ENCODE measurements around the gene SORCS2.

SORCS2 gene

GRCh38 chr4:7518871-7519637, 326.7 kb downstream of the SORCS2 start:
- Histone ChIP-seq H3K27me3 (ENCODE audit: control insufficient read depth in 1 of 2, insufficient read depth in 2 of 2, low read length in 2 of 2) (peaks cover 0 to 7% of the 10 kb centered on the region in 2 donors), H3K36me3 (ENCODE audit: control insufficient read depth in 2 of 2, insufficient read depth in 2 of 2, low read length in 2 of 2) (no peaks in the 10 kb centered on the region), H3K4me1 (ENCODE audit: control insufficient read depth, insufficient read depth, low read length) (peaks cover 3% of the 10 kb centered on the region), H3K27ac (ENCODE audit: low read length) (no peak overlapping the region), H3K9me3 (ENCODE audit: control insufficient read depth in 2 of 2, low read length in 2 of 2) (no peaks in the 10 kb centered on the region), H3K9ac (ENCODE audit: low read length in 2 of 2) (no peak overlapping the region), H3K4me3 (ENCODE audit: low read length in 2 of 2) (no peak overlapping the region)

GRCh38 chr4:7519638-7520376, 327.5 kb downstream of the SORCS2 start:
- Histone ChIP-seq H3K27me3 (ENCODE audit: control insufficient read depth in 1 of 2, insufficient read depth in 2 of 2, low read length in 2 of 2) (peaks cover 0 to 7% of the 10 kb centered on the region in 2 donors), H3K9ac (ENCODE audit: low read length in 2 of 2) (no peak overlapping the region), H3K27ac (ENCODE audit: low read length) (no peak overlapping the region), H3K4me1 (ENCODE audit: control insufficient read depth, insufficient read depth, low read length) (peaks cover 3% of the 10 kb centered on the region), H3K9me3 (ENCODE audit: control insufficient read depth in 2 of 2, low read length in 2 of 2) (no peaks in the 10 kb centered on the region), H3K4me3 (ENCODE audit: low read length in 2 of 2) (no peak overlapping the region), H3K36me3 (ENCODE audit: control insufficient read depth in 2 of 2, insufficient read depth in 2 of 2, low read length in 2 of 2) (no peaks in the 10 kb centered on the region)

- Histone ChIP-seq H3K4me3 (ENCODE audit: low read length in 2 of 2) (no peak overlapping the region), H3K27me3 (ENCODE audit: control insufficient read depth in 1 of 2, insufficient read depth in 2 of 2, low read length in 2 of 2) (peaks cover 0 to 7% of the 10 kb centered on the region in 2 donors), H3K27ac (ENCODE audit: low read length) (no peak overlapping the region), H3K9ac (ENCODE audit: low read length in 2 of 2) (no peak overlapping the region), H3K4me1 (ENCODE audit: control insufficient read depth, insufficient read depth, low read length) (no peaks in the 10 kb centered on the region), H3K9me3 (ENCODE audit: control insufficient read depth in 2 of 2, low read length in 2 of 2) (no peaks in the 10 kb centered on the region), H3K36me3 (ENCODE audit: control insufficient read depth in 2 of 2, insufficient read depth in 2 of 2, low read length in 2 of 2) (no peaks in the 10 kb centered on the region)
Observed at GRCh38 chr4:7521666-7522065, 329.3 kb downstream of the SORCS2 start.

GRCh38 chr4:7522452-7523220, 330.3 kb downstream of the SORCS2 start:
- Histone ChIP-seq H3K4me1 (ENCODE audit: control insufficient read depth, insufficient read depth, low read length) (no peaks in the 10 kb centered on the region), H3K9me3 (ENCODE audit: control insufficient read depth in 2 of 2, low read length in 2 of 2) (no peaks in the 10 kb centered on the region), H3K27me3 (ENCODE audit: control insufficient read depth in 1 of 2, insufficient read depth in 2 of 2, low read length in 2 of 2) (peaks cover 0 to 7% of the 10 kb centered on the region in 2 donors), H3K36me3 (ENCODE audit: control insufficient read depth in 2 of 2, insufficient read depth in 2 of 2, low read length in 2 of 2) (no peaks in the 10 kb centered on the region), H3K4me3 (ENCODE audit: low read length in 2 of 2) (no peak overlapping the region), H3K27ac (ENCODE audit: low read length) (no peak overlapping the region), H3K9ac (ENCODE audit: low read length in 2 of 2) (no peak overlapping the region)

- Histone ChIP-seq H3K27ac (ENCODE audit: low read length) (no peak overlapping the region), H3K4me1 (ENCODE audit: control insufficient read depth, insufficient read depth, low read length) (no peaks in the 10 kb centered on the region), H3K27me3 (ENCODE audit: control insufficient read depth in 1 of 2, insufficient read depth in 2 of 2, low read length in 2 of 2) (peaks cover 0 to 7% of the 10 kb centered on the region in 2 donors), H3K36me3 (ENCODE audit: control insufficient read depth in 2 of 2, insufficient read depth in 2 of 2, low read length in 2 of 2) (no peaks in the 10 kb centered on the region), H3K4me3 (ENCODE audit: low read length in 2 of 2) (no peak overlapping the region), H3K9ac (ENCODE audit: low read length in 2 of 2) (no peak overlapping the region), H3K9me3 (ENCODE audit: control insufficient read depth in 2 of 2, low read length in 2 of 2) (no peaks in the 10 kb centered on the region)
Observed at GRCh38 chr4:7523526-7523925, 331.2 kb downstream of the SORCS2 start.

- Histone ChIP-seq H3K27me3 (ENCODE audit: control insufficient read depth in 1 of 2, insufficient read depth in 2 of 2, low read length in 2 of 2) (peaks cover 0 to 7% of the 10 kb centered on the region in 2 donors), H3K9ac (ENCODE audit: low read length in 2 of 2) (no peak overlapping the region), H3K4me3 (ENCODE audit: low read length in 2 of 2) (no peak overlapping the region), H3K9me3 (ENCODE audit: control insufficient read depth in 2 of 2, low read length in 2 of 2) (no peaks in the 10 kb centered on the region), H3K36me3 (ENCODE audit: control insufficient read depth in 2 of 2, insufficient read depth in 2 of 2, low read length in 2 of 2) (no peaks in the 10 kb centered on the region), H3K4me1 (ENCODE audit: control insufficient read depth, insufficient read depth, low read length) (no peaks in the 10 kb centered on the region), H3K27ac (ENCODE audit: low read length) (no peak overlapping the region)
Observed at GRCh38 chr4:7524064-7524682, 331.8 kb downstream of the SORCS2 start.

GRCh38 chr4:7524843-7525242, 332.5 kb downstream of the SORCS2 start:
- no peak overlapping the region for H3K4me3 ChIP-seq (ENCODE audit: low read length in 2 of 2)
- no peak overlapping the region for H3K27ac ChIP-seq (ENCODE audit: low read length)
- H3K36me3 ChIP-seq (ENCODE audit: control insufficient read depth in 2 of 2, insufficient read depth in 2 of 2, low read length in 2 of 2): no peaks in the 10 kb centered on the region
- H3K9me3 ChIP-seq (ENCODE audit: control insufficient read depth in 2 of 2, low read length in 2 of 2): no peaks in the 10 kb centered on the region
- peaks cover 0 to 7% of the 10 kb centered on the region in 2 donors for H3K27me3 ChIP-seq (ENCODE audit: control insufficient read depth in 1 of 2, insufficient read depth in 2 of 2, low read length in 2 of 2)
- no peak overlapping the region for H3K9ac ChIP-seq (ENCODE audit: low read length in 2 of 2)
- no peaks in the 10 kb centered on the region for H3K4me1 ChIP-seq (ENCODE audit: control insufficient read depth, insufficient read depth, low read length)

GRCh38 chr4:7526491-7526890, 334.2 kb downstream of the SORCS2 start:
- Histone ChIP-seq H3K9ac (ENCODE audit: low read length in 2 of 2) (no peak overlapping the region), H3K36me3 (ENCODE audit: control insufficient read depth in 2 of 2, insufficient read depth in 2 of 2, low read length in 2 of 2) (no peaks in the 10 kb centered on the region), H3K9me3 (ENCODE audit: control insufficient read depth in 2 of 2, low read length in 2 of 2) (no peaks in the 10 kb centered on the region), H3K4me3 (ENCODE audit: low read length in 2 of 2) (no peak overlapping the region), H3K27me3 (ENCODE audit: control insufficient read depth in 1 of 2, insufficient read depth in 2 of 2, low read length in 2 of 2) (peaks cover 0 to 7% of the 10 kb centered on the region in 2 donors), H3K4me1 (ENCODE audit: control insufficient read depth, insufficient read depth, low read length) (no peaks in the 10 kb centered on the region), H3K27ac (ENCODE audit: low read length) (no peak overlapping the region)

- Histone ChIP-seq H3K36me3 (ENCODE audit: control insufficient read depth in 2 of 2, insufficient read depth in 2 of 2, low read length in 2 of 2) (no peaks in the 10 kb centered on the region), H3K4me3 (ENCODE audit: low read length in 2 of 2) (no peak overlapping the region), H3K4me1 (ENCODE audit: control insufficient read depth, insufficient read depth, low read length) (no peaks in the 10 kb centered on the region), H3K9ac (ENCODE audit: low read length in 2 of 2) (no peak overlapping the region), H3K27me3 (ENCODE audit: control insufficient read depth in 1 of 2, insufficient read depth in 2 of 2, low read length in 2 of 2) (peaks cover 0 to 2% of the 10 kb centered on the region in 2 donors), H3K27ac (ENCODE audit: low read length) (no peak overlapping the region), H3K9me3 (ENCODE audit: control insufficient read depth in 2 of 2, low read length in 2 of 2) (no peaks in the 10 kb centered on the region)
Observed at GRCh38 chr4:7526929-7527535, 334.7 kb downstream of the SORCS2 start.

Measured in stomach smooth muscle (tissue), 2 donors.